Transverse colon (tissue), 4 donors: ENCODE results near the gene UNC13C. TPM values are rescaled to one million over a fixed set of nuclear protein-coding genes. Genes with fewer than 3 reads are reported as not detected.

Experiments used
- DNase-seq: peaks from one replicate; pipeline ENCODE4 v3.0.0-alpha.2; 2019
- H3K27ac ChIP-seq, 4 donors: fragments of 200-600 bp; sonication (generic); 2 replicates each; pipeline ENCODE4 v1.5.1; 2016 to 2018; ENCODE audit warnings: inconsistent platforms in 4 of 4
- H3K27me3 ChIP-seq: fragments of 200-600 bp; sonication (generic); 2 replicates; pipeline ENCODE4 v1.5.1; 2017; ENCODE audit warnings: inconsistent platforms
- H3K36me3 ChIP-seq, 4 donors: fragments of 200-600 bp; sonication (generic); 2 replicates each; pipeline ENCODE4 v1.5.1; 2017 to 2019; ENCODE audit warnings: inconsistent platforms in 4 of 4
- H3K4me1 ChIP-seq, 4 donors: fragments of 200-600 bp; sonication (generic); 2 replicates each; pipeline ENCODE4 v1.5.1; 2017 to 2020; ENCODE audit warnings: inconsistent platforms in 4 of 4
- H3K4me3 ChIP-seq, 4 donors: fragments of 200-600 bp; sonication (generic); 1 replicate in 1 of 4; 2 replicates in 3 of 4; pipeline versions ENCODE4 v1.5.1 to v1.6.1; 2017 to 2019; ENCODE audit warnings: inconsistent platforms in 4 of 4
- H3K9me3 ChIP-seq, 2 donors: fragments of 200-600 bp; sonication (generic); 2 replicates each; pipeline ENCODE4 v1.5.1; 2017 to 2019; ENCODE audit warnings: inconsistent platforms in 2 of 2
- EP300 ChIP-seq: sonication (generic); formaldehyde crosslinking; IDR thresholded peaks from one replicate; pipeline ENCODE4 v1.6.1; 2017; ENCODE audit warnings: antibody characterized with exemption, low read depth
- POLR2A ChIP-seq: fragments of 450-650 bp; IDR thresholded peaks from one replicate; pipeline ENCODE4 v1.6.1; 2016; ENCODE audit warnings: antibody characterized with exemption, mild to moderate bottlenecking, moderate library complexity
- POLR2AphosphoS5 ChIP-seq, 3 donors: sonication (generic); formaldehyde crosslinking; IDR thresholded peaks; one replicate each; pipeline ENCODE4 v1.6.1; 2016; ENCODE audit warnings: antibody characterized with exemption in 3 of 3
- WGBS, 2 donors: methylation state at CpG; one replicate each; pipeline ENCODE4 v1.1.5; 2018; ENCODE audit warnings: low coverage in 1 of 2; 5-methylcytosine and 5-hydroxymethylcytosine counted together
- in situ Hi-C, 4 donors: fragments of 200-750 bp; cut with MboI; loops; one replicate each; pipeline versions ENCODE4 v1.15.0 to v1.15.1; 2017; ENCODE audit warnings: low sequenced_read_pairs in 3 of 4, low pct_ligation_motif_present in 1 of 4, low pct_unique_long_range_greater_than_20kb in 1 of 4
- intact Hi-C: fragments of 100-400 bp; cut with DNase I; formaldehyde crosslinking; loops from one replicate; pipeline ENCODE4 v1.15.1; 2023; ENCODE audit warnings: low total_unique reads
- total RNA-seq, 4 donors: library from RNA; depleted of rRNA; stranded (reverse); fragments of >200 nt; gene quantifications; one replicate each; pipeline ENCODE4 v1.1.0, GENCODE V29; 2016
- TF ChIP-seq, protein P1 (sequence below), 5 experiments: fragments of 200-600 bp in 3 of 5; fragments of 450-650 bp in 2 of 5; sonication (generic) in 3 of 5; IDR thresholded peaks; 1 replicate in 2 of 5; 2 replicates in 3 of 5; pipeline ENCODE4 v1.5.1; 2016 to 2017; ENCODE audit warnings: antibody characterized with exemption in 5 of 5, inconsistent platforms in 3 of 5, mild to moderate bottlenecking in 2 of 5, moderate library complexity in 1 of 5

UNC13C gene
- total RNA-seq, 4 donors from 2014 or later = 0.32 to 0.41 (median 0.40) TPM; not detected in 1

GRCh38 chr15:54282228-54282836, 304.1 kb downstream of the UNC13C start:
- TF ChIP-seq POLR2AphosphoS5 (IDR thresholded peaks at IDR 0.05) = no peak
- TF ChIP-seq, protein P1, sequence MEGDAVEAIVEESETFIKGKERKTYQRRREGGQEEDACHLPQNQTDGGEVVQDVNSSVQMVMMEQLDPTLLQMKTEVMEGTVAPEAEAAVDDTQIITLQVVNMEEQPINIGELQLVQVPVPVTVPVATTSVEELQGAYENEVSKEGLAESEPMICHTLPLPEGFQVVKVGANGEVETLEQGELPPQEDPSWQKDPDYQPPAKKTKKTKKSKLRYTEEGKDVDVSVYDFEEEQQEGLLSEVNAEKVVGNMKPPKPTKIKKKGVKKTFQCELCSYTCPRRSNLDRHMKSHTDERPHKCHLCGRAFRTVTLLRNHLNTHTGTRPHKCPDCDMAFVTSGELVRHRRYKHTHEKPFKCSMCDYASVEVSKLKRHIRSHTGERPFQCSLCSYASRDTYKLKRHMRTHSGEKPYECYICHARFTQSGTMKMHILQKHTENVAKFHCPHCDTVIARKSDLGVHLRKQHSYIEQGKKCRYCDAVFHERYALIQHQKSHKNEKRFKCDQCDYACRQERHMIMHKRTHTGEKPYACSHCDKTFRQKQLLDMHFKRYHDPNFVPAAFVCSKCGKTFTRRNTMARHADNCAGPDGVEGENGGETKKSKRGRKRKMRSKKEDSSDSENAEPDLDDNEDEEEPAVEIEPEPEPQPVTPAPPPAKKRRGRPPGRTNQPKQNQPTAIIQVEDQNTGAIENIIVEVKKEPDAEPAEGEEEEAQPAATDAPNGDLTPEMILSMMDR (IDR thresholded peaks at IDR 0.05) = no peak
- TF ChIP-seq EP300 = no peak
- no peak for TF ChIP-seq POLR2A
- 91 to 100% methylated on average over 2 to 6 of the region's 6 CpGs for WGBS, 2 donors
- H3K27ac ChIP-seq = no peak overlapping the region
- DNase-seq = no peak
- intact Hi-C loops = no loop called here
- no peak overlapping the region for H3K4me3 ChIP-seq
- in situ Hi-C loops = no loop called here
- no peaks in the 10 kb centered on the region for H3K9me3 ChIP-seq
- no peaks in the 10 kb centered on the region for H3K4me1 ChIP-seq
- H3K27me3 ChIP-seq = no peaks in the 10 kb centered on the region
- H3K36me3 ChIP-seq = no peaks in the 10 kb centered on the region

DNA sequence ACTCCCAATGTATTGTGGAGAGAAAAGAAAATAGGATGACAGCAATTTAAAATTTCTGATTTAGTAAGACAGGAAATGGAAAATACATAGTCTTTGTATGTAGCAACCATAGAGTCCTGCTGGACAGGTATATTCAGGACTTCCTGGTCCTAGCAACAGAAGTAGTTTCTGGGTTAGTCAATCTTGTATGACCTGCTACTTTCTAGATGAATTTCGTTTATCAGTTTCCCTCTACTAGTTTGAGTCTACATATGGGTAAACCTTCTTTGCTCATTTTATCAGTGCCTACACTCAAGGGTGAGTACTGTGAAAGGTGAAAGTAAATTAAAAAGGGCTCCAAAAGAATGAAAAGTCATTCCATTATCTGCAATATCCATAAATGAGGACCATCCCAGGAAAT, 309.8 kb downstream of the UNC13C start:
- H3K27me3 ChIP-seq = no peaks in the 10 kb centered on the region
- no peak overlapping the region for H3K27ac ChIP-seq
- intact Hi-C loops = no loop called here
- H3K4me3 ChIP-seq = no peak overlapping the region
- 33 to 36% methylated on average over 1 of the region's 1 CpG for WGBS, 2 donors
- no peaks in the 10 kb centered on the region for H3K9me3 ChIP-seq
- TF ChIP-seq POLR2A (no peak), POLR2AphosphoS5 (IDR thresholded peaks at IDR 0.05) (no peak), EP300 (no peak)
- TF ChIP-seq, protein P1 (IDR thresholded peaks at IDR 0.05) = no peak
- no peak for DNase-seq
- no peaks in the 10 kb centered on the region for H3K4me1 ChIP-seq
- in situ Hi-C loops = no loop called here
- H3K36me3 ChIP-seq = no peaks in the 10 kb centered on the region

- in situ Hi-C loops (no loop called here), intact Hi-C loops (no loop called here)
- TF ChIP-seq, protein P1 (IDR thresholded peaks at IDR 0.05) = no peak
- TF ChIP-seq POLR2AphosphoS5 (IDR thresholded peaks at IDR 0.05) (no peak), EP300 (no peak), POLR2A (no peak)
- DNase-seq = no peak
- WGBS, 2 donors = 63 to 69% methylated on average over 2 to 4 of the region's 4 CpGs
- Histone ChIP-seq H3K27me3 (no peaks in the 10 kb centered on the region), H3K9me3 (no peaks in the 10 kb centered on the region), H3K4me3 (no peak overlapping the region), H3K4me1 (no peaks in the 10 kb centered on the region), H3K36me3 (no peaks in the 10 kb centered on the region), H3K27ac (no peak overlapping the region)
Measured at GRCh38 chr15:54289590-54290136, 311.4 kb downstream of the UNC13C start.

DNA sequence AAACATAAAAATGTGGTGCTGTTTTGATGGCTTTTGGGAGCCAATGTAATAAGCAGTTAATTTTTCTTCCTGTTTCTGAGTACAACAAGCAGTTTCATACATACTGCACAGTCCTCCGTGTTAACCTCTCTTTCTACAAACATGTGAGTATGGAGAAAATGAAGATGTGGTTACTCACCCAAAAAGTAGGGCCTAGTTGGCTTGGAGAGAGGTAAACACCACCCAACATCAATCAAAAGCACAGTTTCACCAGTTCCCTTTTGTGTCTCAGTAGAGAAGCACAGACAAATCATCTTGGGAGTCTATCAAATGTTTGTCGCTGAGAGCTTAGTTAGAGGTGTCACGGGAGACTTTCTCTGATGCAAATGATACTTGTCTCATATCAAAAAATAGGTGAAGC, 320.2 kb downstream of the UNC13C start:
- intact Hi-C loops = no loop called here
- no peaks in the 10 kb centered on the region for H3K9me3 ChIP-seq

More for the DNA sequence above, 320.2 kb downstream of the UNC13C start:
- Histone ChIP-seq H3K27me3 (no peaks in the 10 kb centered on the region), H3K4me1 (no peaks in the 10 kb centered on the region), H3K36me3 (no peaks in the 10 kb centered on the region), H3K4me3 (no peak overlapping the region), H3K27ac (no peak overlapping the region)
- in situ Hi-C loops = no loop called here
- TF ChIP-seq EP300 (no peak), POLR2AphosphoS5 (IDR thresholded peaks at IDR 0.05) (no peak), POLR2A (no peak)
- TF ChIP-seq, protein P1 (IDR thresholded peaks at IDR 0.05) = no peak
- WGBS, 2 donors = 78 to 81% methylated on average over 3 of the region's 3 CpGs
- no peak for DNase-seq
